ENCODE measurements around the gene MATN4.

- TF ChIP-seq CTCF (conservative IDR thresholded peaks at IDR 0.05) = no peak
- no peak for TF ChIP-seq ZFX (IDR thresholded peaks at IDR 0.05)
Observed at GRCh38 chr20:45355209-45356084, 47.3 kb upstream of the MATN4 start.

Data from C4-2B (cell line).